Measurements from ENCODE around the gene CEND1. TPM values are rescaled to one million over a fixed set of nuclear protein-coding genes. Genes with fewer than 3 reads are reported as not detected.

CEND1 gene
- polyA plus RNA-seq, 1 donor from 2014 or later = 11.8 TPM

GRCh38 chr11:827146-827896 is 37.4 kb upstream of the CEND1 start:
- Histone ChIP-seq H3K27me3 (ENCODE audit: insufficient read depth, low read depth, low read length) (peaks cover 42% of the 10 kb centered on the region), H3K9ac (ENCODE audit: low read length) (no peak overlapping the region), H3K27ac (ENCODE audit: low read length) (no peak overlapping the region)

GRCh38 chr11:826836-827145 is 36.9 kb upstream of the CEND1 start:
- Histone ChIP-seq H3K9ac (ENCODE audit: low read length) (no peak overlapping the region), H3K36me3 (ENCODE audit: insufficient read depth, low read length) (no peaks in the 10 kb centered on the region), H3K9me3 (ENCODE audit: low read length) (no peaks in the 10 kb centered on the region), H3K9me2 (ENCODE audit: insufficient read depth, low read length) (no peaks in the 10 kb centered on the region), H3K27ac (ENCODE audit: low read length) (no peak overlapping the region), H4K20me1 (ENCODE audit: insufficient read depth) (no peaks in the 10 kb centered on the region), H3F3A (ENCODE audit: insufficient read depth, low read length, poor library complexity, severe bottlenecking) (no peaks in the 10 kb centered on the region), H3K79me2 (replicated peaks; ENCODE audit: insufficient read depth, low read length) (no peaks in the 10 kb centered on the region), H3K4me3 (ENCODE audit: low read length) (peak overlapping the region; percentile 48), H3K4me2 (ENCODE audit: low read length) (no peak overlapping the region), H2AFZ (ENCODE audit: low read depth, low read length) (no peak overlapping the region), H3K27me3 (ENCODE audit: insufficient read depth, low read depth, low read length) (peaks cover 42% of the 10 kb centered on the region)
- no peak for TF ChIP-seq EP300 (conservative IDR thresholded peaks at IDR 0.05; ENCODE audit: poor library complexity, severe bottlenecking)
- no peak for TF ChIP-seq SMC3 (conservative IDR thresholded peaks at IDR 0.05; ENCODE audit: poor library complexity)
- no peak for TF ChIP-seq TAF1 (IDR thresholded peaks at IDR 0.05; ENCODE audit: low read depth)
- TF ChIP-seq MXI1 (conservative IDR thresholded peaks at IDR 0.05; ENCODE audit: poor library complexity, severe bottlenecking) = no peak
- no peak for TF ChIP-seq RAD21 (conservative IDR thresholded peaks at IDR 0.05)
- no peak for TF ChIP-seq EZH2 (IDR thresholded peaks at IDR 0.05; ENCODE audit: borderline replicate concordance, insufficient read depth, low read length, poor library complexity, severe bottlenecking)
- no peak for TF ChIP-seq POLR2AphosphoS5 (IDR thresholded peaks at IDR 0.05)
- no peak for TF ChIP-seq REST (IDR thresholded peaks at IDR 0.05; ENCODE audit: borderline replicate concordance)

More at GRCh38 chr11:827146-827896, 37.4 kb upstream of the CEND1 start:
- Histone ChIP-seq H3K4me3 (ENCODE audit: low read length) (peak overlapping the region; percentile 48), H3K36me3 (ENCODE audit: insufficient read depth, low read length) (no peaks in the 10 kb centered on the region), H2AFZ (ENCODE audit: low read depth, low read length) (no peak overlapping the region), H3K79me2 (replicated peaks; ENCODE audit: insufficient read depth, low read length) (no peaks in the 10 kb centered on the region), H3K9me2 (ENCODE audit: insufficient read depth, low read length) (no peaks in the 10 kb centered on the region), H4K20me1 (ENCODE audit: insufficient read depth) (no peaks in the 10 kb centered on the region), H3K4me2 (ENCODE audit: low read length) (no peak overlapping the region), H3K9me3 (ENCODE audit: low read length) (no peaks in the 10 kb centered on the region), H3F3A (ENCODE audit: insufficient read depth, low read length, poor library complexity, severe bottlenecking) (no peaks in the 10 kb centered on the region)
- TF ChIP-seq CTCF (IDR thresholded peaks at IDR 0.05; ENCODE audit: poor library complexity, severe bottlenecking) (no peak), RAD21 (conservative IDR thresholded peaks at IDR 0.05) (no peak), POLR2AphosphoS5 (IDR thresholded peaks at IDR 0.05) (no peak), REST (IDR thresholded peaks at IDR 0.05; ENCODE audit: borderline replicate concordance) (no peak), TAF1 (IDR thresholded peaks at IDR 0.05; ENCODE audit: low read depth) (no peak), SMC3 (conservative IDR thresholded peaks at IDR 0.05; ENCODE audit: poor library complexity) (no peak), MXI1 (conservative IDR thresholded peaks at IDR 0.05; ENCODE audit: poor library complexity, severe bottlenecking) (no peak), EZH2 (IDR thresholded peaks at IDR 0.05; ENCODE audit: borderline replicate concordance, insufficient read depth, low read length, poor library complexity, severe bottlenecking) (no peak), EP300 (conservative IDR thresholded peaks at IDR 0.05; ENCODE audit: poor library complexity, severe bottlenecking) (no peak)
